ENCODE data around the gene CCM2.
A peak's percentile ranks its signal among the peaks of the same experiment; 100 is the strongest.

Gene CCM2

GRCh38 chr7:44969049-44969700, 30.8 kb upstream of the CCM2 start:
- no peak for DNase-seq (ENCODE audit: low spot score)

GRCh38 chr7:44969701-44970522, 30.1 kb upstream of the CCM2 start:
- DNase-seq (ENCODE audit: low spot score) = no peak

GRCh38 chr7:44970523-44971051, 29.4 kb upstream of the CCM2 start:
- no peak for DNase-seq (ENCODE audit: low spot score)

GRCh38 chr7:44971188-44971901, 28.7 kb upstream of the CCM2 start:
- no peak for DNase-seq (ENCODE audit: low spot score)

GRCh38 chr7:44971902-44972441, 28.0 kb upstream of the CCM2 start:
- no peak for DNase-seq (ENCODE audit: low spot score)

- no peak for DNase-seq (ENCODE audit: low spot score)
These were observed 27.4 kb upstream of the CCM2 start for GRCh38 chr7:44972562-44972961.

GRCh38 chr7:44973610-44974401, 26.2 kb upstream of the CCM2 start:
- DNase-seq (ENCODE audit: low spot score) = peak; percentile 82

- DNase-seq (ENCODE audit: low spot score) = no peak
These were observed 25.5 kb upstream of the CCM2 start for GRCh38 chr7:44974549-44974948.

GRCh38 chr7:44975331-44976039, 24.5 kb upstream of the CCM2 start:
- DNase-seq (ENCODE audit: low spot score) = no peak

- no peak for DNase-seq (ENCODE audit: low spot score)
These were observed 23.8 kb upstream of the CCM2 start for GRCh38 chr7:44976040-44976745.

- no peak for DNase-seq (ENCODE audit: low spot score)
These were observed 23.2 kb upstream of the CCM2 start for GRCh38 chr7:44976746-44977196.

GRCh38 chr7:44977304-44977958, 22.6 kb upstream of the CCM2 start:
- DNase-seq (ENCODE audit: low spot score) = no peak

GRCh38 chr7:44977959-44978335, 22.1 kb upstream of the CCM2 start:
- DNase-seq (ENCODE audit: low spot score) = no peak

- peak; percentile 86 for DNase-seq (ENCODE audit: low spot score)
These were observed 21.3 kb upstream of the CCM2 start, which contains the start of gene MYO1G for GRCh38 chr7:44978511-44979366. TSS of gene MYO1G (minus strand) at chr7:44979015. CDS start at chr7:44978961, 54 bp downstream.

- peak; percentile 64 for DNase-seq (ENCODE audit: low spot score)
These were observed 20.3 kb upstream of the CCM2 start for GRCh38 chr7:44979481-44980392.

- peak; percentile 97 for DNase-seq (ENCODE audit: low spot score)
These were observed 19.5 kb upstream of the CCM2 start for GRCh38 chr7:44980393-44981034.

Measured in NAMALWA (cell line).